Progenitor cell of endocrine pancreas (in vitro differentiated cells): ENCODE measurements around the gene MLNR. TPM values are rescaled to one million over a fixed set of nuclear protein-coding genes. Genes with fewer than 3 reads are reported as not detected.

Source experiments
- DNase-seq: peaks from one replicate; pipeline ENCODE4 v3.0.0; 2021; ENCODE audit warnings: low spot score; ENCODE audit not compliant: unreplicated experiment
- H3K27ac Mint-ChIP-seq: 2 replicates; pipeline ENCODE4 v1.8.0; 2021; ENCODE audit warnings: mild to moderate bottlenecking, moderate library complexity, mixed read lengths
- H3K27me3 Mint-ChIP-seq: 2 replicates; pipeline ENCODE4 v1.8.0; 2021; ENCODE audit warnings: mixed read lengths
- H3K36me3 Mint-ChIP-seq: 2 replicates; pipeline ENCODE4 v1.8.0; 2022; ENCODE audit warnings: mixed read lengths; ENCODE audit not compliant: insufficient read depth
- H3K4me1 Mint-ChIP-seq: 2 replicates; pipeline ENCODE4 v1.8.0; 2021; ENCODE audit warnings: low read depth, mixed read lengths
- H3K4me3 Mint-ChIP-seq: 2 replicates; pipeline ENCODE4 v1.8.0; 2021; ENCODE audit warnings: low read depth, mild to moderate bottlenecking, moderate library complexity, mixed read lengths
- H3K9me3 Mint-ChIP-seq: 2 replicates; pipeline ENCODE4 v1.8.0; 2021; ENCODE audit warnings: low read depth, mixed read lengths
- CTCF ChIP-seq: fragments of 200-600 bp; sonication (generic); IDR thresholded peaks from one replicate; pipeline ENCODE4 v1.5.0; 2021; ENCODE audit warnings: antibody characterized with exemption, mild to moderate bottlenecking; ENCODE audit not compliant: unreplicated experiment
- total RNA-seq: library from RNA; stranded (reverse); gene quantifications from 2 replicates; pipeline ENCODE4 v1.2.1, GENCODE V29; 2021

MLNR gene
- total RNA-seq, 1 donor from 2014 or later: 0.31 TPM

GRCh38 chr13:49190901-49191300 lies 29.2 kb upstream of the MLNR start:
- Mint-ChIP-seq H3K4me1 (peaks cover 5% of the 10 kb centered on the region), H3K27me3 (no peaks in the 10 kb centered on the region), H3K4me3 (no peak overlapping the region), H3K36me3 (peaks cover 41% of the 10 kb centered on the region), H3K27ac (no peak overlapping the region), H3K9me3 (no peaks in the 10 kb centered on the region)
- TF ChIP-seq CTCF: no peak
- DNase-seq: no peak

GRCh38 chr13:49206641-49207040 lies 13.5 kb upstream of the MLNR start:
- no peaks in the 10 kb centered on the region for H3K27me3 Mint-ChIP-seq
- H3K27ac Mint-ChIP-seq: no peak overlapping the region
- peaks cover 36% of the 10 kb centered on the region for H3K36me3 Mint-ChIP-seq
- no peaks in the 10 kb centered on the region for H3K9me3 Mint-ChIP-seq
- TF ChIP-seq CTCF: no peak
- DNase-seq: no peak
- no peaks in the 10 kb centered on the region for H3K4me1 Mint-ChIP-seq
- no peak overlapping the region for H3K4me3 Mint-ChIP-seq

GRCh38 chr13:49208619-49209018 lies 11.5 kb upstream of the MLNR start:
- Mint-ChIP-seq H3K27ac (no peak overlapping the region), H3K27me3 (no peaks in the 10 kb centered on the region), H3K9me3 (no peaks in the 10 kb centered on the region), H3K4me3 (no peak overlapping the region), H3K36me3 (peaks cover 40% of the 10 kb centered on the region), H3K4me1 (no peaks in the 10 kb centered on the region)
- DNase-seq: no peak
- TF ChIP-seq CTCF: no peak

GRCh38 chr13:49210114-49210513 lies 10.0 kb upstream of the MLNR start:
- TF ChIP-seq CTCF: no peak
- no peaks in the 10 kb centered on the region for H3K27me3 Mint-ChIP-seq
- H3K27ac Mint-ChIP-seq: no peak overlapping the region
- no peak overlapping the region for H3K4me3 Mint-ChIP-seq
- no peaks in the 10 kb centered on the region for H3K9me3 Mint-ChIP-seq
- H3K4me1 Mint-ChIP-seq: peaks cover 3% of the 10 kb centered on the region
- no peak for DNase-seq
- H3K36me3 Mint-ChIP-seq: peaks cover 31% of the 10 kb centered on the region

- H3K9me3 Mint-ChIP-seq: no peaks in the 10 kb centered on the region
- no peak for DNase-seq
- peaks cover 29% of the 10 kb centered on the region for H3K36me3 Mint-ChIP-seq
- no peaks in the 10 kb centered on the region for H3K27me3 Mint-ChIP-seq
- peaks cover 3% of the 10 kb centered on the region for H3K4me1 Mint-ChIP-seq
- no peak for TF ChIP-seq CTCF
- H3K4me3 Mint-ChIP-seq: no peak overlapping the region
- H3K27ac Mint-ChIP-seq: peak overlapping the region; percentile 34
Measured at GRCh38 chr13:49210669-49211068, 9.5 kb upstream of the MLNR start.
